Suppressor macrophage treated with lipopolysaccharide for 4 hours (primary cell): ENCODE data around the gene SFT2D1.
"Not testable (repeated sequence)": the region's sequence is repeated elsewhere in the genome, so short reads cannot be mapped to it uniquely, and the experiment has no call there.

Experiments
- DNase-seq: peaks from one replicate; pipeline ENCODE4 v3.0.0-alpha.2; 2020

The SFT2D1 gene

GRCh38 chr6:166362427-166362826, 20.1 kb upstream of the SFT2D1 start:
- not testable (repeated sequence) for DNase-seq

- DNase-seq = peak; percentile 72
These were observed 18.7 kb upstream of the SFT2D1 start for GRCh38 chr6:166361077-166361429.

GRCh38 chr6:166360243-166361076, 18.1 kb upstream of the SFT2D1 start:
- DNase-seq = no peak

- no peak for DNase-seq
These were observed 13.2 kb upstream of the SFT2D1 start for GRCh38 chr6:166355552-166355951.

- DNase-seq = no peak
These were observed 12.6 kb upstream of the SFT2D1 start for GRCh38 chr6:166354965-166355364.

- no peak for DNase-seq
These were observed 11.8 kb upstream of the SFT2D1 start for GRCh38 chr6:166354143-166354542.

- no peak for DNase-seq
These were observed 11.2 kb upstream of the SFT2D1 start for GRCh38 chr6:166353507-166353906.

- DNase-seq = no peak
These were observed 10.6 kb upstream of the SFT2D1 start for GRCh38 chr6:166352923-166353322.

GRCh38 chr6:166351715-166352285, 9.5 kb upstream of the SFT2D1 start:
- DNase-seq = peak; percentile 79

- peak; percentile 57 for DNase-seq
These were observed 6.1 kb upstream of the SFT2D1 start for GRCh38 chr6:166348305-166348949.

- peak; percentile 77 for DNase-seq
These were observed 4.6 kb upstream of the SFT2D1 start for GRCh38 chr6:166346965-166347364.

GRCh38 chr6:166346449-166346848, 4.1 kb upstream of the SFT2D1 start:
- DNase-seq = no peak

GRCh38 chr6:166345672-166346071, 3.3 kb upstream of the SFT2D1 start:
- not testable (repeated sequence) for DNase-seq

GRCh38 chr6:166344921-166345320, 2.6 kb upstream of the SFT2D1 start:
- DNase-seq = not testable (repeated sequence)

GRCh38 chr6:166344240-166344639, 1.9 kb upstream of the SFT2D1 start:
- DNase-seq = no peak

- DNase-seq = peak; percentile 76
These were observed 774 bp upstream of the SFT2D1 start for GRCh38 chr6:166343150-166343487.

- peak; percentile 14 for DNase-seq
These were observed 382 bp downstream of the SFT2D1 start for GRCh38 chr6:166341977-166342348.

GRCh38 chr6:166341464-166341863, 881 bp downstream of the SFT2D1 start:
- DNase-seq = peak; percentile 45

- no peak for DNase-seq
These were observed 3.5 kb downstream of the SFT2D1 start for GRCh38 chr6:166338854-166339253.

- DNase-seq = no peak
These were observed 5.5 kb downstream of the SFT2D1 start for GRCh38 chr6:166336847-166337246.

GRCh38 chr6:166335378-166336302, 6.7 kb downstream of the SFT2D1 start:
- DNase-seq = no peak

GRCh38 chr6:166334878-166335277, 7.5 kb downstream of the SFT2D1 start:
- no peak for DNase-seq
